HL-60 (cell line): ENCODE results near the gene SMTNL2.

Source experiments
- CTCF ChIP-seq: IDR thresholded peaks from one replicate; pipeline ENCODE4 v1.5.1; 2011; ENCODE audit warnings: low read length, control low read depth, inconsistent platforms; ENCODE audit not compliant: insufficient read depth
- GABPA ChIP-seq: IDR thresholded peaks from 2 replicates; pipeline ENCODE4 v1.6.1; 2012; ENCODE audit warnings: low read depth
- POLR2AphosphoS5 ChIP-seq: IDR thresholded peaks from 2 replicates; pipeline ENCODE4 v1.6.1; 2012; ENCODE audit warnings: low read depth

- TF ChIP-seq CTCF (no peak), GABPA (no peak), POLR2AphosphoS5 (no peak)
Observed at GRCh38 chr17:4569591-4569990, 14.7 kb upstream of the SMTNL2 start.
